Measurements from ENCODE around the gene REEP3. TPM values are rescaled to one million over a fixed set of nuclear protein-coding genes. Genes with fewer than 3 reads are reported as not detected.

The REEP3 gene
- total RNA-seq, 3 donors from 2014 or later (not counting 1 experiment from before 2014, with no cell fraction given), result 4.6 to 10.2 (median 8.3) TPM

DNA sequence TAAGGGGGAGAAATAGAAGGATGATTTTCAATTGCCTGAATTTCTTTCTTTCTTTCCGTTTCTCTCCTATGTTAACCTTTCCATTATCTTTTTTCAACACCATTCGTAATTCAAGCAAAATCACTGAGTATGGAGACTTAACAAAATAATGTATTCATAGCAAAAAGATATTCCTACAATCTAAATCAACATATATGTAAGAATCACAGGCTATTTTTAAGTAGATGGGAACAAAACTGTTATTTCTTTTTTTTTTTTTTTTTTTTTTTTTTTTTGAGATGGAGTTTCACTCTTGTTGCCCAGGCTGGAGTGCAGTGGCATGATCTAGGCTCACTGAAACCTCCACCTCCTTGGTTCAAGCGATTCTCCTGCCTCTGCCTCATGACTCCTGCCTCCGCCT lies 28.2 kb upstream of the REEP3 start:
- Mint-ChIP-seq H3K27me3 (ENCODE audit: low read depth in 2 of 2) (no peaks in the 10 kb centered on the region), H3K9me3 (no peaks in the 10 kb centered on the region), H3K4me3 (no peak overlapping the region), H3K4me1 (peaks cover 18 to 25% of the 10 kb centered on the region in 2 donors), H3K36me3 (no peaks in the 10 kb centered on the region), H3K27ac (no peak overlapping the region)
- Histone ChIP-seq H3K27ac (ENCODE audit: low read length) (no peak overlapping the region), H3K27me3 (ENCODE audit: control insufficient read depth, insufficient read depth, low read length) (no peaks in the 10 kb centered on the region), H3K4me3 (ENCODE audit: low read length) (no peak overlapping the region), H3K9me3 (ENCODE audit: control insufficient read depth, insufficient read depth, low read length) (no peaks in the 10 kb centered on the region), H3K36me3 (ENCODE audit: control insufficient read depth, insufficient read depth, low read length) (no peaks in the 10 kb centered on the region), H3K4me1 (ENCODE audit: control insufficient read depth, insufficient read depth, low read length) (no peaks in the 10 kb centered on the region)
- WGBS (ENCODE audit: insufficient coverage), result 100% methylated on average over 2 of the region's 4 CpGs
- DNase-seq (no peak), ATAC-seq (no peak)
- intact Hi-C loops (cut with micrococcal nuclease), result no loop called here
- TF ChIP-seq, protein P1, sequence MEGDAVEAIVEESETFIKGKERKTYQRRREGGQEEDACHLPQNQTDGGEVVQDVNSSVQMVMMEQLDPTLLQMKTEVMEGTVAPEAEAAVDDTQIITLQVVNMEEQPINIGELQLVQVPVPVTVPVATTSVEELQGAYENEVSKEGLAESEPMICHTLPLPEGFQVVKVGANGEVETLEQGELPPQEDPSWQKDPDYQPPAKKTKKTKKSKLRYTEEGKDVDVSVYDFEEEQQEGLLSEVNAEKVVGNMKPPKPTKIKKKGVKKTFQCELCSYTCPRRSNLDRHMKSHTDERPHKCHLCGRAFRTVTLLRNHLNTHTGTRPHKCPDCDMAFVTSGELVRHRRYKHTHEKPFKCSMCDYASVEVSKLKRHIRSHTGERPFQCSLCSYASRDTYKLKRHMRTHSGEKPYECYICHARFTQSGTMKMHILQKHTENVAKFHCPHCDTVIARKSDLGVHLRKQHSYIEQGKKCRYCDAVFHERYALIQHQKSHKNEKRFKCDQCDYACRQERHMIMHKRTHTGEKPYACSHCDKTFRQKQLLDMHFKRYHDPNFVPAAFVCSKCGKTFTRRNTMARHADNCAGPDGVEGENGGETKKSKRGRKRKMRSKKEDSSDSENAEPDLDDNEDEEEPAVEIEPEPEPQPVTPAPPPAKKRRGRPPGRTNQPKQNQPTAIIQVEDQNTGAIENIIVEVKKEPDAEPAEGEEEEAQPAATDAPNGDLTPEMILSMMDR (IDR thresholded peaks at IDR 0.05), result no peak

DNA sequence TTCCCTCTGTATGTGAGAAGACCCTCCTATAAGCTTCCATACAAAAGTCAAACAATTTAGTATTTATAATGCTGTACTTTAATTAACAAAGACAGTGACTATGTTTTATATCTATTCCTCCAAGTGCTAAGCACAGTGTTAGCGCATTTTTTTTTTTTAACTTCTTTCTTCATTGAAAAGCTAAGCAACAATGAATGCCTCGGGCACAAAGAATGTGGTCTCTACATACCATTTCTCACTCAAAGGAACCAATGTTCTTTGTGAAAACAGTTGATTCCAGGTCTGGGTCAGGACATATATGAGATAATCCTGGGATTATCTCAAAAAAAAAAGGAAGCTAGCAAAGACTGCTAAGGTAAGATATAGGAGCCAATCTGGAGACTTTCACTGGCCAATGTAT lies 26.2 kb upstream of the REEP3 start:
- no peaks in the 10 kb centered on the region for H3K9me3 Mint-ChIP-seq
- H3K4me3 Mint-ChIP-seq, result no peak overlapping the region
- H3K27ac Mint-ChIP-seq, result no peak overlapping the region
- TF ChIP-seq, protein P1 (IDR thresholded peaks at IDR 0.05), result no peak
- WGBS (ENCODE audit: insufficient coverage), result 100% methylated on average over 2 of the region's 2 CpGs
- intact Hi-C loops (cut with micrococcal nuclease), result no loop called here
- Histone ChIP-seq H3K4me1 (ENCODE audit: control insufficient read depth, insufficient read depth, low read length) (no peaks in the 10 kb centered on the region), H3K9me3 (ENCODE audit: control insufficient read depth, insufficient read depth, low read length) (no peaks in the 10 kb centered on the region), H3K27ac (ENCODE audit: low read length) (no peak overlapping the region), H3K36me3 (ENCODE audit: control insufficient read depth, insufficient read depth, low read length) (no peaks in the 10 kb centered on the region), H3K27me3 (ENCODE audit: control insufficient read depth, insufficient read depth, low read length) (no peaks in the 10 kb centered on the region), H3K4me3 (ENCODE audit: low read length) (no peak overlapping the region)
- H3K36me3 Mint-ChIP-seq, result no peaks in the 10 kb centered on the region
- DNase-seq, result no peak
- no peak for ATAC-seq
- H3K27me3 Mint-ChIP-seq (ENCODE audit: low read depth in 2 of 2), result no peaks in the 10 kb centered on the region
- peaks cover 18 to 30% of the 10 kb centered on the region in 2 donors for H3K4me1 Mint-ChIP-seq

DNA sequence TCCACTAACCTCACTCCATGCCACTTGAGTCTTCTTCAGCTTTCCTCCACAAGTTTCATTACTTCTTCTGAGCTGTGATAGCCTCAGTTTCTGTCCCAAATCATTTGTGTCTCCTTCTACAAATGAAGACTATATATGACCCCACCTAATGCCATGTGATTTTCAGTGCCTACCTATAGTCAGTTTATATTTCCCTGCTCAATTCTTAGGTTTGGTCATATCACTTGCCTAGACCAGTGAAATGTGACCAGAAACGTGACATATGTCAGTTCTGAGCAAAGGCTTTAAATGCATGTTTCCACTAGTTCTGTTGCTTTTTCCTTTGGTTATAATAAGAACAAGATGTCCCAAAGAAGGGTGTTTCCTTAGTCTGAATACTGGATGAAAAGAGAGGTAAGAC lies 24.6 kb upstream of the REEP3 start:
- Histone ChIP-seq H3K27me3 (ENCODE audit: control insufficient read depth, insufficient read depth, low read length) (no peaks in the 10 kb centered on the region), H3K9me3 (ENCODE audit: control insufficient read depth, insufficient read depth, low read length) (no peaks in the 10 kb centered on the region), H3K4me1 (ENCODE audit: control insufficient read depth, insufficient read depth, low read length) (no peaks in the 10 kb centered on the region), H3K4me3 (ENCODE audit: low read length) (no peak overlapping the region), H3K36me3 (ENCODE audit: control insufficient read depth, insufficient read depth, low read length) (no peaks in the 10 kb centered on the region), H3K27ac (ENCODE audit: low read length) (no peak overlapping the region)
- 76% methylated on average over 1 of the region's 1 CpG for WGBS (ENCODE audit: insufficient coverage)
- DNase-seq (no peak), ATAC-seq (no peak)
- no peaks in the 10 kb centered on the region for H3K9me3 Mint-ChIP-seq
- no peaks in the 10 kb centered on the region for H3K36me3 Mint-ChIP-seq
- no peak overlapping the region for H3K27ac Mint-ChIP-seq
- intact Hi-C loops (cut with micrococcal nuclease), result no loop called here
- peaks cover 16 to 22% of the 10 kb centered on the region in 2 donors for H3K4me1 Mint-ChIP-seq
- H3K27me3 Mint-ChIP-seq (ENCODE audit: low read depth in 2 of 2), result no peaks in the 10 kb centered on the region
- H3K4me3 Mint-ChIP-seq, result no peak overlapping the region
- TF ChIP-seq, protein P1 (IDR thresholded peaks at IDR 0.05), result no peak

DNA sequence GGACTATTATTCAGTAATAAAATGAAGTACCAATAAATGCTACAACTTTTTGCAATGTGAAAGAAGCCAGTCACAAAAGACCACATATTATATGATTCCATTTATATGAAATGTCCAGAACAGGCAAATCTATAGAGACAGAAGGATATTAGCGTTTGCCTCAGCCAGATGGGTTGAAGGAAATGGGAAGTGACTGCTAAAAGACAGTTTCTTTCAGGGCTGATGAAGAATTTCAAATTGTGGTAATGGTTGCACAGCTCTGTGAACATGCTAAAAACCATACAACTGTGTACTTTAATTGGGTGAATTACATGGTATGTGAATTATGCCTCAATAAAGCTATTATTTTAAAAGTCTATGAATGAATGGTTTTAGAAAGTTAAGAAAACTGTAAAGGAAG lies 23.9 kb upstream of the REEP3 start:
- Mint-ChIP-seq H3K4me1 (peaks cover 12 to 19% of the 10 kb centered on the region in 2 donors), H3K27ac (no peak overlapping the region), H3K27me3 (ENCODE audit: low read depth in 2 of 2) (no peaks in the 10 kb centered on the region), H3K36me3 (no peaks in the 10 kb centered on the region), H3K9me3 (no peaks in the 10 kb centered on the region), H3K4me3 (no peak overlapping the region)
- no peaks in the 10 kb centered on the region for H3K36me3 ChIP-seq (ENCODE audit: control insufficient read depth, insufficient read depth, low read length)
- no peaks in the 10 kb centered on the region for H3K4me1 ChIP-seq (ENCODE audit: control insufficient read depth, insufficient read depth, low read length)
- intact Hi-C loops (cut with micrococcal nuclease), result no loop called here
- no peak overlapping the region for H3K27ac ChIP-seq (ENCODE audit: low read length)
- DNase-seq (no peak), ATAC-seq (no peak)
- no peaks in the 10 kb centered on the region for H3K27me3 ChIP-seq (ENCODE audit: control insufficient read depth, insufficient read depth, low read length)
- H3K4me3 ChIP-seq (ENCODE audit: low read length), result no peak overlapping the region
- 22% methylated on average over 1 of the region's 1 CpG for WGBS (ENCODE audit: insufficient coverage)
- H3K9me3 ChIP-seq (ENCODE audit: control insufficient read depth, insufficient read depth, low read length), result no peaks in the 10 kb centered on the region
- TF ChIP-seq, protein P1 (IDR thresholded peaks at IDR 0.05), result no peak
